CD4-positive, CD25-positive, alpha-beta regulatory T cell (primary cell): ENCODE measurements around the gene NLGN4Y. TPM values are rescaled to one million over a fixed set of nuclear protein-coding genes. Genes with fewer than 3 reads are reported as not detected.

Experiments used
- ATAC-seq, 2 donors: fragments of 150-1000 bp; cut with Tn5 transposase; one replicate each; pipeline ENCODE4 v1.10.0; 2021; ENCODE audit warnings: low read depth in 2 of 2, moderate number of reproducible peaks in 2 of 2, moderate library complexity in 1 of 2
- DNase-seq, 3 donors: peaks; one replicate each; pipeline versions ENCODE4 v3.0.0 to v3.0.0-alpha.2; 2012 to 2022; ENCODE audit warnings: mixed read lengths in 1 of 3
- H3K27ac ChIP-seq: one replicate; pipeline ENCODE4 v1.7.0; 2013; ENCODE audit warnings: mild to moderate bottlenecking, low read length; ENCODE audit not compliant: insufficient read depth, poor library complexity, severe bottlenecking
- H3K27me3 ChIP-seq: one replicate; pipeline ENCODE4 v1.7.0; 2013; ENCODE audit warnings: low read length; ENCODE audit not compliant: control insufficient read depth, insufficient read depth
- H3K36me3 ChIP-seq: one replicate; pipeline ENCODE4 v1.7.0; 2013; ENCODE audit warnings: mild to moderate bottlenecking, low read length, moderate library complexity; ENCODE audit not compliant: control insufficient read depth, insufficient read depth
- H3K4me1 ChIP-seq: 2 replicates; pipeline ENCODE4 v1.7.0; 2013; ENCODE audit warnings: mild to moderate bottlenecking, low read length; ENCODE audit not compliant: insufficient read depth, control insufficient read depth, poor library complexity, severe bottlenecking
- H3K4me3 ChIP-seq: one replicate; pipeline ENCODE4 v1.7.0; 2013; ENCODE audit warnings: low read depth, mild to moderate bottlenecking, low read length, moderate library complexity
- H3K9me3 ChIP-seq, 2 experiments: 1 replicate in 1 of 2; 2 replicates in 1 of 2; pipeline ENCODE4 v1.7.0; 2013; ENCODE audit warnings: low read length in 2 of 2, mild to moderate bottlenecking in 1 of 2, moderate library complexity in 1 of 2; ENCODE audit not compliant: control insufficient read depth in 2 of 2
- H3K27ac Mint-ChIP-seq, 3 donors: one replicate each; pipeline ENCODE4 v1.8.0; 2020 to 2022; ENCODE audit warnings: mild to moderate bottlenecking in 3 of 3, mixed read lengths in 3 of 3, moderate library complexity in 2 of 3
- H3K27me3 Mint-ChIP-seq: one replicate; pipeline ENCODE4 v1.8.0; 2022; ENCODE audit warnings: mild to moderate bottlenecking, mixed read lengths
- H3K36me3 Mint-ChIP-seq: one replicate; pipeline ENCODE4 v1.8.0; 2020; ENCODE audit warnings: mixed read lengths
- H3K4me1 Mint-ChIP-seq, 4 donors: one replicate each; pipeline ENCODE4 v1.8.0; 2020 to 2022; ENCODE audit warnings: mixed read lengths in 4 of 4, mild to moderate bottlenecking in 1 of 4
- H3K4me3 Mint-ChIP-seq, 4 donors: one replicate each; pipeline ENCODE4 v1.8.0; 2020 to 2022; ENCODE audit warnings: mild to moderate bottlenecking in 4 of 4, mixed read lengths in 4 of 4, moderate library complexity in 3 of 4
- H3K9me3 Mint-ChIP-seq, 7 donors: one replicate each; pipeline ENCODE4 v1.8.0; 2020 to 2022; ENCODE audit warnings: mixed read lengths in 7 of 7, mild to moderate bottlenecking in 3 of 7, moderate library complexity in 2 of 7
- polyA plus RNA-seq, 4 donors: library from polyadenylated mRNA; unstranded; fragments of 300-500 nt; fragmentation: Illumina TruSeq; gene quantifications; one replicate each; pipeline ENCODE4 v1.2.3, GENCODE V29; 2021
- total RNA-seq: library from RNA; stranded (reverse); gene quantifications from one replicate; pipeline ENCODE4 v1.2.3, GENCODE V29; 2022

Gene NLGN4Y
- total and polyA plus RNA-seq, 5 donors from 2014 or later, result 2.4 TPM; not detected in 4

GRCh38 chrY:14679181-14679580 lies 154.9 kb downstream of the NLGN4Y start:
- no peak overlapping the region for H3K4me3 Mint-ChIP-seq
- no peak overlapping the region for H3K4me3 ChIP-seq
- H3K27me3 Mint-ChIP-seq, result no peaks in the 10 kb centered on the region
- H3K9me3 ChIP-seq, result no peaks in the 10 kb centered on the region
- no peak for DNase-seq
- no peaks in the 10 kb centered on the region for H3K27me3 ChIP-seq
- H3K4me1 Mint-ChIP-seq, result no peaks in the 10 kb centered on the region
- peaks cover 0 to 1% (median 0%) of the 10 kb centered on the region in 7 donors for H3K9me3 Mint-ChIP-seq
- H3K36me3 Mint-ChIP-seq, result no peaks in the 10 kb centered on the region
- H3K36me3 ChIP-seq, result no peaks in the 10 kb centered on the region
- no peak overlapping the region for H3K27ac Mint-ChIP-seq
- ATAC-seq, result no peak
- H3K4me1 ChIP-seq, result no peaks in the 10 kb centered on the region
- no peak overlapping the region for H3K27ac ChIP-seq

DNA sequence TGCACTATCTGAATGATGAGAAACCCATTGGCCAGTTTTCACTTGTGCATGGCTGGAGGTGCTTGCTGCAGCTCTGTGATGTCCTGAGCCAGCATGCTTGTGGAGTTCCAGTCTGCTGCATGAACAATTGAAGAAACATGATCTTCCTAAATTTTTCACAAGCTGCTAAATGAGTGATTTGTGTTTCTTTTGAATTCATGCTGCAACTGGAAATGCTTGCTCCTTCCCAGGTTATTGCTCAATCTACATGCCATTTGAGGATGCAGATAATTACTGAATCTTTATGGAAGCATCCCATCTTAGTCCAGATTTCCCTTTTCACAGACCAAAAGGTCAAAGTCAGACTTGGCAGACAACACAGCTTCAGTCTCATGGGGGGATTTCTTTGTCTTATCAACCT lies 170.2 kb downstream of the NLGN4Y start:
- Mint-ChIP-seq H3K27me3 (no peaks in the 10 kb centered on the region), H3K9me3 (no peaks in the 10 kb centered on the region), H3K36me3 (no peaks in the 10 kb centered on the region), H3K4me3 (no peak overlapping the region), H3K4me1 (no peaks in the 10 kb centered on the region), H3K27ac (no peak overlapping the region)
- H3K4me1 ChIP-seq, result no peaks in the 10 kb centered on the region
- ATAC-seq (no peak), DNase-seq (no peak)
- no peaks in the 10 kb centered on the region for H3K27me3 ChIP-seq
- no peaks in the 10 kb centered on the region for H3K36me3 ChIP-seq
- H3K9me3 ChIP-seq, result no peaks in the 10 kb centered on the region
- H3K27ac ChIP-seq, result no peak overlapping the region
- no peak overlapping the region for H3K4me3 ChIP-seq

GRCh38 chrY:14708158-14708557 lies 183.8 kb downstream of the NLGN4Y start:
- H3K27me3 ChIP-seq, result no peaks in the 10 kb centered on the region
- Mint-ChIP-seq H3K36me3 (no peaks in the 10 kb centered on the region), H3K27ac (no peak overlapping the region), H3K9me3 (peaks cover 0 to 6% (median 0%) of the 10 kb centered on the region in 7 donors), H3K27me3 (no peaks in the 10 kb centered on the region), H3K4me3 (no peak overlapping the region), H3K4me1 (no peaks in the 10 kb centered on the region)
- H3K36me3 ChIP-seq, result no peaks in the 10 kb centered on the region
- ATAC-seq (no peak), DNase-seq (no peak)
- H3K9me3 ChIP-seq, result no peaks in the 10 kb centered on the region
- no peaks in the 10 kb centered on the region for H3K4me1 ChIP-seq
- H3K4me3 ChIP-seq, result no peak overlapping the region
- no peak overlapping the region for H3K27ac ChIP-seq

- Mint-ChIP-seq H3K4me1 (no peaks in the 10 kb centered on the region), H3K27me3 (no peaks in the 10 kb centered on the region), H3K9me3 (no peaks in the 10 kb centered on the region), H3K27ac (no peak overlapping the region), H3K36me3 (no peaks in the 10 kb centered on the region), H3K4me3 (no peak overlapping the region)
- no peak overlapping the region for H3K27ac ChIP-seq
- H3K9me3 ChIP-seq, result no peaks in the 10 kb centered on the region
- no peak overlapping the region for H3K4me3 ChIP-seq
- DNase-seq (no peak), ATAC-seq (no peak)
- H3K27me3 ChIP-seq, result no peaks in the 10 kb centered on the region
- no peaks in the 10 kb centered on the region for H3K4me1 ChIP-seq
- no peaks in the 10 kb centered on the region for H3K36me3 ChIP-seq
These were observed 217.3 kb downstream of the NLGN4Y start for GRCh38 chrY:14741596-14741995.

DNA sequence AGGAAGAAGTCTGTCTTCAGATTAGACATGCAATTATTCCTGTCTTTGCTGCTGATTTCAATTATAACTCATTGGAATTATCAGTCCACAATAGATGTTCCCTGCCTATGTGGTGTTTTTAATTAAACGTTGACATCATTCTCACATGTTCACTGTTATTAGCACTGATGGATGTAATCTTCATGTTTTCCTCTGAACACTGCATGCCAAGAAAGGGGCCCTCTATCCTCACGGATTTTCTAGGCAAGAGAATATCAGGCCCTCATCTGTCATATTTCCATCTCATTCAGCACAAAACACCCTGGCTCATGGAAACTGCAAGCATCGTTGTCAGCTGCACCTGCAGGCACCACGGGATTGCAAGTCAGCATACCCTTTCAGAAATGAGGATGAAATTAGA lies 224.0 kb downstream of the NLGN4Y start:
- Mint-ChIP-seq H3K4me1 (no peaks in the 10 kb centered on the region), H3K4me3 (no peak overlapping the region), H3K27me3 (no peaks in the 10 kb centered on the region), H3K36me3 (no peaks in the 10 kb centered on the region), H3K9me3 (no peaks in the 10 kb centered on the region), H3K27ac (no peak overlapping the region)
- Histone ChIP-seq H3K27me3 (no peaks in the 10 kb centered on the region), H3K9me3 (no peaks in the 10 kb centered on the region), H3K36me3 (no peaks in the 10 kb centered on the region), H3K4me3 (no peak overlapping the region), H3K4me1 (no peaks in the 10 kb centered on the region), H3K27ac (no peak overlapping the region)
- DNase-seq, result no peak
- ATAC-seq, result no peak

DNA sequence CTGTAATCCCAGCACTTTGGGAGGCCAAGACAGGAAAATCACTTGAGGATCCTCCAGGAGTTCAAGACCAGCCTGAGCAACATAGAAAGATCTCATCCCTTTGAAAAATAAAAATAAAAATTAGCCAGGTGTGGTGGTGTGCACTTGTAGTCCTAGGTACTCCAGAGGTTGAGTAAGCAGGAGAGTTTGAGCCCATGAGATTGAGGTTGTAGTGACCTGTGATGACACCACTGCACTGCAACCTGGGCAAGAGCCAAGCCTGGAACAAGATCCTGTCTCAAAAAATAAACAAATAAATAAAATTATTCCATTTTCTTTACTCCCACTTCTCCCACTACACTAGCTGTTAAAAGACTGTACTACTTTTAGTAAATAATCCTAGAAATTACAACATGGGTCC lies 231.2 kb downstream of the NLGN4Y start:
- Mint-ChIP-seq H3K9me3 (no peaks in the 10 kb centered on the region), H3K4me3 (no peak overlapping the region), H3K27ac (no peak overlapping the region), H3K4me1 (no peaks in the 10 kb centered on the region), H3K36me3 (no peaks in the 10 kb centered on the region), H3K27me3 (no peaks in the 10 kb centered on the region)
- DNase-seq (no peak), ATAC-seq (no peak)
- no peaks in the 10 kb centered on the region for H3K4me1 ChIP-seq
- H3K27me3 ChIP-seq, result no peaks in the 10 kb centered on the region
- no peak overlapping the region for H3K27ac ChIP-seq
- H3K36me3 ChIP-seq, result no peaks in the 10 kb centered on the region
- H3K4me3 ChIP-seq, result no peak overlapping the region
- no peaks in the 10 kb centered on the region for H3K9me3 ChIP-seq

GRCh38 chrY:14762903-14763302 lies 238.6 kb downstream of the NLGN4Y start:
- DNase-seq, result no peak
- no peaks in the 10 kb centered on the region for H3K9me3 ChIP-seq
- H3K4me1 ChIP-seq, result no peaks in the 10 kb centered on the region
- no peak for ATAC-seq
- H3K4me3 ChIP-seq, result no peak overlapping the region
- Mint-ChIP-seq H3K27me3 (no peaks in the 10 kb centered on the region), H3K9me3 (no peaks in the 10 kb centered on the region), H3K27ac (no peak overlapping the region), H3K36me3 (no peaks in the 10 kb centered on the region), H3K4me1 (no peaks in the 10 kb centered on the region), H3K4me3 (no peak overlapping the region)
- H3K27me3 ChIP-seq, result no peaks in the 10 kb centered on the region
- H3K27ac ChIP-seq, result no peak overlapping the region
- no peaks in the 10 kb centered on the region for H3K36me3 ChIP-seq

GRCh38 chrY:14763600-14763999 lies 239.3 kb downstream of the NLGN4Y start:
- no peak for DNase-seq

More at GRCh38 chrY:14763600-14763999, 239.3 kb downstream of the NLGN4Y start:
- no peaks in the 10 kb centered on the region for H3K4me1 ChIP-seq
- Mint-ChIP-seq H3K4me3 (no peak overlapping the region), H3K4me1 (no peaks in the 10 kb centered on the region), H3K27ac (no peak overlapping the region), H3K27me3 (no peaks in the 10 kb centered on the region), H3K9me3 (no peaks in the 10 kb centered on the region), H3K36me3 (no peaks in the 10 kb centered on the region)
- no peaks in the 10 kb centered on the region for H3K9me3 ChIP-seq
- H3K4me3 ChIP-seq, result no peak overlapping the region
- H3K27ac ChIP-seq, result no peak overlapping the region
- H3K27me3 ChIP-seq, result no peaks in the 10 kb centered on the region
- H3K36me3 ChIP-seq, result no peaks in the 10 kb centered on the region
- ATAC-seq, result no peak
